Medulla oblongata (tissue), 1 donor: ENCODE data around the gene GNAT2.
A peak's percentile ranks its signal among the peaks of the same experiment; 100 is the strongest.

Source experiments
- DNase-seq: peaks from one replicate; pipeline ENCODE4 v3.0.0-alpha.2; 2015; ENCODE audit errors: extremely low spot score

The GNAT2 gene

DNA sequence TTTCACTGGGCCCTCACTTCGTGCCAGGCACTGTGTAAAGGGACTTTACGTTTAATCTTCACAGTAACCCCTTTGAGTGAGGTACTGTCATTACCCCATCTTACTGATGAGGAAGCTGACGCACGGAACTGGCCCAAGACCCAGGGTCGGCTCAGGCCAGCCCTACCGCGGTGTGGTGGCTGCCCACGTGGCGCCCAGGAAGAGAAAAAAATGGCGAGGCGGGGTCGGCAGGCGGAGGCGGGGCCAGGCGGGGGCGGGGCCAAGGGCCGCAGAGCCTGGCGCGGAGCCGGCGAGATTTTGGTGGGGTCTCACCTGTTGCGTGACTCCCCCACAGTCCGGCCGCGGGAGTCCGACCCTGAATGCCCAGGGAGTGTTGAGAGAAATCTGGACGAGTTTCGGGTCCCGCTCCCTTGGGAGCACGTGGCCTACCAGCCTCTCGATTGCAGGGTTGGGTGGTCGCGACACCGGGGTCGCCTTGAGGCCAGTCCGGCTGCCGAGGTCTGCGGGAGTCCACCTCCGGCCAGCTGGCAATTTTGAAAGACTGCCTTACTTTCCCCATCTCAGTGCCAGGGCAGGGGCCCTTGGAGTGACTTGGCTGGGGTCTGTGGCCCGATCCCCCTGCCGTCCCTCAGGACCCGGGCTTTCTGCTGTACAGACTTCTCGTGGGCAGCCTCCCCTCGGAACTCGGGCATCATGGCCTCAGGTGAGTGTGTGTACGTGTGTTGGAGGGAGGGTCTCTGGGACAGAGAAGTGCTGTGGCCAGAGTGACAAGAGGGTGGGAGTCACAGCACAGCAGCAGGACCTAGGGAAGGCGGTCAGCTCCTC lies at the start of gene GNAT2, which contains the start of gene AMPD2:
Gene GNAT2, minus strand, starts transcription at position 41 of the 825 bp plus-strand sequence. CDS start 6,746 bp downstream, outside the sequence.
Gene AMPD2, plus strand, starts transcription at position 262 of the 825 bp plus-strand sequence. CDS start 1,339 bp downstream, outside the sequence.
- peak; percentile 68 for DNase-seq

- peak; percentile 2 for DNase-seq
Measured at GRCh38 chr1:109668123-109668775, 48.8 kb upstream of the GNAT2 start.

DNA sequence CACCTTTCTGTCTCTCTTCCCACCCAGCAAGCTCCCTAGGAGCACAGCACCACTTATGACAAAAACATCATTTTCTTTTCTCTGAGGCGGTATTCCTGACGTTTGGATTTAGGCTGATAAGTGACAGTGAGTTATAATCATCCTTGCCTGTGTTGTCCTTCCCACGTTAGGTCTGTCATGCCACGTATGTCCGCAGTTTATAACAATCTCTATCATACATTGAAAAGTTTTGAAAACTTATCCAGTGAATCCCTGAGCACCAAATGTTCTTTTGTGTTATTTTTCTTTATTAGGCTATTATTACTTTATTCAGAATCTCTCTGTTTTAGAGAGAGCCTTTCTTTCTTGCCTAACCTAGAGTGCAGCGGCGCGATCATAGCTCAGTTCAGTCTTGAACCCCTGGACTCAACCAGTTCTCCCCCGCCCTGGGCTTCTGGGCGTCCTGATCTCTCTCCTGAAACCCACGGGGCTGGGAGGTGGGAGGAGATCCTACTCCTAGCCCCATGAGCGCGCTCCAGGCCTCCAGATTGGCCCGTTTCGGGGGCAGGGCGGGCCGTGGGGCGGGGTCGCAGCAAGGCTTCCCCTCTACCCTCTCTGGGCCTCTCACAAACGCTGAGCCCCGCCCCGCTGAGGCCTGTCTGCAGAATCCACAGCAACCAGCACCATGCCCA lies 48.2 kb upstream of the GNAT2 start, which contains the start of gene GSTM2:
Gene GSTM2, plus strand, starts transcription at position 606 of the 671 bp plus-strand sequence. Its CDS starts 59 bp downstream, at position 665.
- DNase-seq = peak; percentile 89

DNA sequence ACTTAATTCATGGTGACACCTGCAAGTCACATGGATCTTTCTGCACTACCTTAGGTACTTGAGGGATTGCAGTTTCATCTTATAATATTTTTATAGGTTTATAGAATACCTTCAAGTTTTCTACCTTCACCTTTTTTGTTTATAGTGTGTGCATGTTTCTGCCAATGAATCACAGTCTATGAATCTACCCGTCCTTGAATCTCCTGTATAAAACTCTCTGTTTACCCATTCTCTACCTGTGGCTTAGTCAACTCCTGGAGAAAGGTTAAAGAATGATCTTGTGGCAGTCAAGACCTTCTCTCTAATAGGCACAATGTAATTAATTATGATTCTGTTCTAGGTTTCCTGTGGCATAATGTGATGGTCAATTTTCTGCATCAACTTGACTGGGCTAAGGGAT lies 45.3 kb upstream of the GNAT2 start:
- peak; percentile 1 for DNase-seq

DNA sequence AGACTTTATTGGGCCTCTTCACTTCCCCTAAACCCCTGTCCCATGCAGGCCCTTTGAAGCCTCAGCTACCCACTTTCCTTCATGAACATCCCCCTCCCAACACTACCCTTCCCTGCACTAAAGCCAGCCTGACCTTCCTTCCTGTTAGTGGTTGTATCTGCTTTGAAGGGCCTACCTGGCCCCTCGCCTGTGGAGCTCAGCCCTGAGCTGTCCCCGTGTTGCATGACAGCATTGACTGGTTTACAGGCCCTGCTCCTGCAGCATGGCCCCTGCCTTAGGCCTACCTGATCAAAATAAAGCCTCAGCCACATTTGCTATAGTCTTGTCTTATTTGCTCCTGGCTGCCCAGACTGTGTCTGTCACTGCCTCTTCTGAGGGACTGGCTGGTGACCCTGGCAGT lies 42.0 kb upstream of the GNAT2 start:
- DNase-seq = peak; percentile 1

- peak; percentile 15 for DNase-seq
Measured at GRCh38 chr1:109660691-109661026, 41.2 kb upstream of the GNAT2 start.

GRCh38 chr1:109659997-109660690 lies 40.7 kb upstream of the GNAT2 start:
- peak; percentile 40 for DNase-seq

DNA sequence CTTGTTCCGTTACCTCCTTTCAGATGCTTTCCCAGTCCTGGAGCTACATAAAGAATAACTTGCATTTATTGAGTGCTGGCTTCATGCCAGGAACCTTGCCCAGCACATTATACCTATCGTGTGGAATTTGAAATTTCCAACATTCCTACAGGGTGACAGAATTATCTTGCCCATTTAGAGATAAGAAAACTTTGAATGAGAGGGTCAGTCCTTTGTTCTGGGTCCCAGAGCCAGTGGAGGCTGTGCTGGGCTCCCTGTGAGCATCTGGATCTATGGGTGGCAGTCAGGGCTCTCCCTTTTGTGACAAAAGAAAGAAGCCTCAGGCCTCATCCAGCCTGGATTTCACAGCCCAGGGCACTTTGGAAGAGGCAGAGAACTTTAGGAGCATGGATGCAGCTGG lies 39.7 kb upstream of the GNAT2 start:
- no peak for DNase-seq

DNA sequence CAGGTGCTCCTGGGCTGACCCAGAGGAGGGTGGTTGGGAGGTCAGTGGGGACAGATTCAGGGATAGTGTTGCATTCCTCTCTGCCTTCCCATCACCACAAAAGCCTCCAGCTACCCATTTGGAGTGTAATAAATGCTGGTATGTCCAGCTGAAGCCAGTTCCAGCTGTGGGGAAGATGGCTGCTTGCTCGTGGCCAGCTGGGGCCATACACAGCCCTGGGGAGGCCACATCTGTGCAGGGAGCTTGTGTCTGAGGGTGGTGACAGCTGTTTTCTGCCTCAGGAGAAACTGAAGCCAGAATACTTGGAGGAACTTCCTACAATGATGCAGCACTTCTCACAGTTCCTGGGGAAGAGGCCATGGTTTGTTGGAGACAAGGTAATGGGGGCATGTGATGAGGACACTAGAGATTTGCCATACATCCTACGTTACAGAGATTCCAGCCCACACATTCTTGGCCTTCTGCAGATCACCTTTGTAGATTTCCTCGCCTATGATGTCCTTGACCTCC lies 39.2 kb upstream of the GNAT2 start:
- no peak for DNase-seq

GRCh38 chr1:109657970-109658369 lies 38.6 kb upstream of the GNAT2 start:
- no peak for DNase-seq

- no peak for DNase-seq
Measured at GRCh38 chr1:109657395-109657794, 38.0 kb upstream of the GNAT2 start.

GRCh38 chr1:109655615-109656519 lies 36.5 kb upstream of the GNAT2 start, which contains the start of gene GSTM4:
GSTM4 (plus strand) TSS chr1:109656099; CDS start chr1:109656390, 291 bp downstream.
- peak; percentile 68 for DNase-seq

DNA sequence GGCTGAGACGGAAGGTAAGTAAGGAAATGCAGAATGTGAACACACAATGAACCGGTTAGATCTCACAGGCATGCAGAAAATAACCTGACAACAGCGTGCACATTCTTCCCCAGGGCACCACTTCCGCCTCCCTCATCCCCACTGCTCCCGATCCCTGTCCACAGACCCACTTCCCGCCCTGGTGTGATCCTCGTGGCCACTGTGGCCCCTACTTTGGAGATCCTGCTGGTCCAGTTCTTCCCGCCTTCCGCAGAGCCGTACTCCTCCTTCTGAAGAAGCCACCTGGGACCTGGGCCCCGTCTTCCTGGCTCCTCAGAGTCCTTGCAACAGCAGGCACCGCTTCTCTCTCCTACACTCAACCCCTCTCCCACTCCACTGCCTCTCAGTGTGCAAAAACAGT lies 35.1 kb upstream of the GNAT2 start:
- DNase-seq = no peak

- DNase-seq = no peak
Measured at GRCh38 chr1:109653306-109653705, 33.9 kb upstream of the GNAT2 start.

- no peak for DNase-seq
Measured at GRCh38 chr1:109652402-109652801, 33.0 kb upstream of the GNAT2 start.

DNA sequence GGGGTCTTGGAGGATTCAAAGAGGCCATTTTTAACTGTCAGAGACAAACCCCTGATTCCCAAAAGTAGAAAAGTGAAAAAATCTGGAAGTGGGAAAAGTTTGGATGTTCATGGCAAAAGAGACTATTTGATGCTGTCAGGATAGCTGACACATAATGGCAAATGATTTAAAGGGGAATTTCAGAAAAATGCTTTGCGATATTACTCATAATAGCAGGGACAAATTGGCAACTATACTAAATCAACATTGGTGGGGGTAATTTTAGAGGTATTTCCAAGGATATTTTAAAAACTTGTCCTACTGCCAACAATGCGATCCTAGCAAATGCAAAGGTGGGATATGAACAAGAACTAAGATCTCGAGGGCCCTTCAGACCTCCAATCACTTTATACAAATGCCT lies 31.2 kb upstream of the GNAT2 start:
- no peak for DNase-seq

GRCh38 chr1:109649491-109649914 lies 30.1 kb upstream of the GNAT2 start:
- DNase-seq = peak; percentile 65

- DNase-seq = no peak
Measured at GRCh38 chr1:109644670-109645069, 25.3 kb upstream of the GNAT2 start.

DNA sequence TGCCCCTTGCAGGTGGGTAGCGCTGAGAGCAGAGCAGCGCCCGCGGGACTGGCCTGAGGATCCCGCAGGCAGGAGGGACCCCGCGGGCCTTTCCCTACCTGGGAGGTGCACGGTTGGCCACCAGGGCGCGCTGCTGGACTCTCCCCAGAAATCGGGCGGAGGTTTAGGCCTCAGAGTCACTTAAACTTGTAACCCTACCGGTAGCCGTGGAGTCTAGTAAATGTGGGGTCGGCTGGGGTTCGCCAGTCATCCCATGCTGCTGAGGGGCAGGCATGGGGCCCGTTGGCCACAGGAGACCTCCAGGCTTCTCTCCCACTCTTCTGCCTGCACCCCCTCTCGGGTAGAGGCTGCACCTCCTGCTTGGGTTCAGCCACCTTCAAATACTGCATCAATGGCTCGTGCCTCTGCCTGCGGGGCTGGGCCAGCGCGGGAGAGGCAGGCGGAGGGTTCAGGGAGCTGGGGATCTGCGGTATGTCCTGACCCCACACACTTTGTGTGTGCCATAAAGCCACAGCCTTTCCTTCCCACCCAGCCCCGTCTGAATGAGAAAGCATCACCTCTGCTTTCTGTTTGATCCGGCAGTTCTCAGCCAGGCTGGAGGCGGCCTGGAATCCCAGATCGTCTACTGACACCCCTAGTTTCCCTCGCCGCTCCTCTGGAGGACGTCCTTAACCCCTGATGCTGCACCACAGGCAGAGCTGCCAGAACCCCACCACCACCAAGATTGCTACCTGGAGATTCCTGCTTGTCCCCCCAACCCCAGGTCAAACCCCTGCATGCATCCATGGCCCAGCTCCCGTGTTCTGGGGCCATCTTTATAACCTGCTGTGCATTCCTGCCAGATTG lies 24.2 kb upstream of the GNAT2 start:
- peak; percentile 76 for DNase-seq
